Upper lobe of right lung (tissue), 1 donor: ENCODE results near the gene TMEM117. TPM values are rescaled to one million over a fixed set of nuclear protein-coding genes. Genes with fewer than 3 reads are reported as not detected.

Experiments
- ATAC-seq: fragments of 200-7000 bp; cut with Tn5 transposase; one replicate; pipeline ENCODE4 v1.9.1; 2020; ENCODE audit warnings: mild to moderate bottlenecking, moderate library complexity
- DNase-seq: peaks from one replicate; pipeline ENCODE4 v3.0.0-alpha.2; 2020
- H3K27ac ChIP-seq: fragments of 200-600 bp; one replicate; pipeline ENCODE4 v1.8.0; 2022
- H3K27me3 ChIP-seq: fragments of 200-600 bp; one replicate; pipeline ENCODE4 v1.8.0; 2022; ENCODE audit warnings: mild to moderate bottlenecking
- H3K36me3 ChIP-seq: fragments of 200-600 bp; one replicate; pipeline ENCODE4 v1.8.0; 2022
- H3K4me1 ChIP-seq: fragments of 200-600 bp; one replicate; pipeline ENCODE4 v1.8.0; 2022
- H3K4me3 ChIP-seq: fragments of 200-600 bp; one replicate; pipeline ENCODE4 v1.8.0; 2022; ENCODE audit warnings: mild to moderate bottlenecking
- H3K9me3 ChIP-seq: fragments of 200-600 bp; one replicate; pipeline ENCODE4 v1.8.0; 2022
- intact Hi-C: fragments of 100-400 bp; cut with DNase I; formaldehyde crosslinking; loops from one replicate; pipeline ENCODE4 v1.11.0; 2022
- total RNA-seq: library from RNA; stranded (reverse); fragmentation: NEBNext Ultra II Directional; extraction: Animal tissue kit (Norgen Biotek cat#: 25700); gene quantifications from one replicate; pipeline ENCODE4 v1.2.1, GENCODE V29; 2021
- TF ChIP-seq, protein P1 (sequence below): fragments of 200-600 bp; IDR thresholded peaks from one replicate; pipeline ENCODE4 v1.8.0; 2022; ENCODE audit warnings: antibody characterized with exemption
- donor health status: DM: no; HTN: yes; CAD: no; lungs with severe emphysema.

TMEM117 gene
- total RNA-seq, 1 donor from 2014 or later, result 4.6 TPM

DNA sequence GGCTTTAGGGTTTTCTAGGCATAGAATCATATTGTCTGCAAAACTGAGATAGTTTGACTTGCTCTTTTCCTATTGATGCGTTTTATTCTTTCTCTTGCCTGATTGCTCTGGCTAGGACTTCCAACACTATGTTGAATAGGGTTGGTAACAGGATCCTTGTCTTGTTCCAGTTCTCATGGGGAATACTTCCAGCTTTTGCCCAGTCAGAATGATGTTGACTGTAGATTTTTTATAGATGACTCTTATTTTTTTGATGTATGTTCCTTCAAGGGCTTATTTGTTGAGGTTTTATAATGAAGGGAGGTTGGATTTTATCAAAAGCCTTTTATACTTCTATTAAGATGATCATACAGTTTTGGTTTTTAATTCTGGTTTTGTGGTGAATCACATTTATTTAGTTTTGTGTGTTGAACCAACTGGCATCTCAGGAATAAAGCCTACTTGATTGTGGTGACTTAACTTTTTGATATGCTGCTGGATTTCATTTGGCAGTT, 478.2 kb downstream of the TMEM117 start:
- ATAC-seq, result no peak
- Histone ChIP-seq H3K9me3 (no peaks in the 10 kb centered on the region), H3K27me3 (no peaks in the 10 kb centered on the region), H3K27ac (no peak overlapping the region), H3K4me3 (no peak overlapping the region), H3K36me3 (no peaks in the 10 kb centered on the region), H3K4me1 (no peaks in the 10 kb centered on the region)
- TF ChIP-seq, protein P1, sequence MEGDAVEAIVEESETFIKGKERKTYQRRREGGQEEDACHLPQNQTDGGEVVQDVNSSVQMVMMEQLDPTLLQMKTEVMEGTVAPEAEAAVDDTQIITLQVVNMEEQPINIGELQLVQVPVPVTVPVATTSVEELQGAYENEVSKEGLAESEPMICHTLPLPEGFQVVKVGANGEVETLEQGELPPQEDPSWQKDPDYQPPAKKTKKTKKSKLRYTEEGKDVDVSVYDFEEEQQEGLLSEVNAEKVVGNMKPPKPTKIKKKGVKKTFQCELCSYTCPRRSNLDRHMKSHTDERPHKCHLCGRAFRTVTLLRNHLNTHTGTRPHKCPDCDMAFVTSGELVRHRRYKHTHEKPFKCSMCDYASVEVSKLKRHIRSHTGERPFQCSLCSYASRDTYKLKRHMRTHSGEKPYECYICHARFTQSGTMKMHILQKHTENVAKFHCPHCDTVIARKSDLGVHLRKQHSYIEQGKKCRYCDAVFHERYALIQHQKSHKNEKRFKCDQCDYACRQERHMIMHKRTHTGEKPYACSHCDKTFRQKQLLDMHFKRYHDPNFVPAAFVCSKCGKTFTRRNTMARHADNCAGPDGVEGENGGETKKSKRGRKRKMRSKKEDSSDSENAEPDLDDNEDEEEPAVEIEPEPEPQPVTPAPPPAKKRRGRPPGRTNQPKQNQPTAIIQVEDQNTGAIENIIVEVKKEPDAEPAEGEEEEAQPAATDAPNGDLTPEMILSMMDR, result no peak
- no peak for DNase-seq
- intact Hi-C loops, result no loop called here

DNA sequence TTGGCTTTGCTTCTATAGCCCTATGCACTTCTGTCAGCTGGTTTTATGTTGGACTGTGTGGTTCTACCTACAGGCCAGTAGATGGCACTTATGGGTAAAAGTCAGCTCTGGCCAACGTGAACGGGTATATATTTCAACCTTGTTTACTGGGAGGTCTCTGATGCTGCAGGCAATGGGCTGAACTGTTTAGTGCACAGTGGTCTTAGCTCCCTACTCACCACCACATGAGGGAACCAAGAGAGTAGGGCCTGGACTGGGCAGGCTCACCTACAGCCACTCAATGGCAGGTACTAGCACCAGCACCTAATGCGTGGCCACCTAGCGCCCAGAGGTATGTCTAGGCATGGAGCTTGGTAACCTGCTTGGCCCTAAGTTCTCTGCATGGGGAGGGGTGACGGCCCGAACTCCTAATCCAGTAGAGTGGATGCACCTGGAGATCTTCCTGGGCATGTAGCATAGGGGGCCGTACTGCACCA, 481.8 kb downstream of the TMEM117 start:
- H3K36me3 ChIP-seq, result no peaks in the 10 kb centered on the region
- H3K27ac ChIP-seq, result no peak overlapping the region
- ATAC-seq (peak; percentile 88), DNase-seq (no peak)
- H3K27me3 ChIP-seq, result no peaks in the 10 kb centered on the region
- no peaks in the 10 kb centered on the region for H3K9me3 ChIP-seq
- H3K4me1 ChIP-seq, result no peaks in the 10 kb centered on the region
- intact Hi-C loops, result no loop called here
- H3K4me3 ChIP-seq, result no peak overlapping the region
- TF ChIP-seq, protein P1, result peak; percentile 36

DNA sequence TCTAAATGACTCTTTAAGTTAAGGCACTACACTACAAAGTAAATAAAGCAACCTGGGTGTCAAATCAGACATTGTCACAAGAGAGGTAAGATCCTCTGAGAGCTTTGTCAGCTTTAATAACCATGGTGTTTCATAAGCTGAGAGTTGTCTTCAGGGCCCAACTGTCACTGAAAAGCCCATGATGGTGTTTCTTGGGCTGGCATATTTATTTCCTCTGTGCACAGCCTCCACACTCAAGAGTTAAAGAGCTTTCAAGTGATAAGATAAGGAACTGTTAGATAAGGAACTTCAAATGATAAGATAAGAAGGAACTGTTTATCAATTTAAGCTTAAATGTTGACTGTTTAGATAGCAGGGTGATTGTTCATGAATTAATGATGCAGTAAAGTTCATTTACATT, 495.4 kb downstream of the TMEM117 start:
- intact Hi-C loops, result no loop called here
- TF ChIP-seq, protein P1, result no peak
- no peaks in the 10 kb centered on the region for H3K27me3 ChIP-seq
- DNase-seq (no peak), ATAC-seq (no peak)
- H3K4me3 ChIP-seq, result no peak overlapping the region
- H3K4me1 ChIP-seq, result no peaks in the 10 kb centered on the region
- no peaks in the 10 kb centered on the region for H3K36me3 ChIP-seq
- no peaks in the 10 kb centered on the region for H3K9me3 ChIP-seq
- no peak overlapping the region for H3K27ac ChIP-seq

DNA sequence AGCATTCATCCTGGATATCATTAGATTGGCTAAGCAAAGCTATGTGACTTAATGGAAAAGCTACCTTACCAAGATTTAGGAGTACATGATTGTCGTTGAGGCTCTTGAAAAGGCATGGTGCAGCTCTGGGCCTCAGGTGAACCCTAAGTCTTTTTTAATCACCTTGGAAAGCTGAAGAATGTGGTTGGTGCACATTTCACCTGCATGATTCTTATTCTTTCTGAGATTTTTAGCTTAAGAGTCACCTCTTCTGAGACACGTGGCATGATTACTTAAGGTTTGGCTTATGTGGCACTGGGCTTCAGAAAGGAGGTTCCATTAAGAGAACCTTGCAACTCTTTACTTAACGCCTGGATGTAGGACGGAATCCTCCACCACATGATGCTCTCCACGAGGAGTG, 498.5 kb downstream of the TMEM117 start:
- Histone ChIP-seq H3K27ac (no peak overlapping the region), H3K4me1 (no peaks in the 10 kb centered on the region), H3K27me3 (no peaks in the 10 kb centered on the region), H3K36me3 (no peaks in the 10 kb centered on the region), H3K4me3 (no peak overlapping the region), H3K9me3 (no peaks in the 10 kb centered on the region)
- intact Hi-C loops, result no loop called here
- no peak for DNase-seq
- TF ChIP-seq, protein P1, result no peak
- ATAC-seq, result peak; percentile 30

DNA sequence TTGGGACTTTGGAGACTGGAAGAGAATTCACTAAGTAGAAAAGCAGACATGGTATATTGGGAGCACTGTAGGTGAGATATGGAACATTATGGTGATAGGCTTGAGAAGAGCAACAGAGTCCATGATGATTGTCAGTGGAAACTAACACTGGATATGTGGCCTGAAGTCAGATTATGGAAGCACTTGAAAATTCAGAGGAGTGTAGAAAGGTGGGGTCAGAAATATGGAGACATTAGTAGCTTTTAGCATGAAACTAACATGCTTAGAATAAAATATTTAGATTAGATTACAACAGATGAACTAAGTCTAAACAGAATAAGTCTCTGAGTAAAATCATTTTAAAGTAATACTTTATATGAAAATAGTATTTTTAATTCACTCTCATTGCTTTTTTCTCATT, 499.1 kb downstream of the TMEM117 start:
- no peaks in the 10 kb centered on the region for H3K9me3 ChIP-seq
- no peak overlapping the region for H3K27ac ChIP-seq
- TF ChIP-seq, protein P1, result no peak

DNA sequence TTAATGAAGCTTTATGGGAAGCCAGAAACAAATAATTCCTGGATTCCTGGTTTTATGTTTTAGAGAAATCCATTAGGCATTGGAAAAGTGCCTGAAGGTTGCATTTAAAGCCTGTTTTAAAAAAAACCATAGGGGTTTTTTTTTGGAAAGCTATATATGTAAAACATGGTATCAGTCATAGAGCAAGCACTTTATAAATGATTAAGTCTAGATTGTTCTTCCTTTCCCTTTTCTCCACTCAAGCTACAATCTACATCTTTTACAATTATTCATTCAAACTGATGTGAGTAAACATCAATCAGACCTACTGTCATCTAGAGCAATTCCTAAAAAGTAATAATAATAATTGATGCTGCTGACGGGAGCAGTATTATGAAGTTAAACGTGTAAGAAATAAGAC, 500.7 kb downstream of the TMEM117 start:
- no peaks in the 10 kb centered on the region for H3K9me3 ChIP-seq
- no peaks in the 10 kb centered on the region for H3K27me3 ChIP-seq
- no peaks in the 10 kb centered on the region for H3K36me3 ChIP-seq
- H3K4me1 ChIP-seq, result no peaks in the 10 kb centered on the region
- no peak overlapping the region for H3K4me3 ChIP-seq
- no peak for ATAC-seq
- TF ChIP-seq, protein P1, result no peak
- H3K27ac ChIP-seq, result no peak overlapping the region
- DNase-seq, result no peak
- intact Hi-C loops, result no loop called here

More for the DNA sequence above, 499.1 kb downstream of the TMEM117 start:
- Histone ChIP-seq H3K36me3 (no peaks in the 10 kb centered on the region), H3K27me3 (no peaks in the 10 kb centered on the region), H3K4me3 (no peak overlapping the region), H3K4me1 (no peaks in the 10 kb centered on the region)
- intact Hi-C loops, result no loop called here
- DNase-seq (no peak), ATAC-seq (no peak)
